Neuron (in vitro differentiated cells): ENCODE results near the gene R3HCC1L.
"Not testable (repeated sequence)": the region's sequence is repeated elsewhere in the genome, so short reads cannot be mapped to it uniquely, and the experiment has no call there.

Experiments
- H2AFZ ChIP-seq: one replicate; pipeline ENCODE4 v1.6.1; 2013; ENCODE audit warnings: low read depth, mild to moderate bottlenecking, inconsistent platforms, low read length, moderate library complexity
- H3K27me3 ChIP-seq: one replicate; pipeline ENCODE4 v1.6.1; 2013; ENCODE audit warnings: low read length; ENCODE audit not compliant: insufficient read depth
- H3K36me3 ChIP-seq: one replicate; pipeline ENCODE4 v1.6.1; 2013; ENCODE audit warnings: low read length; ENCODE audit not compliant: insufficient read depth
- H3K4me1 ChIP-seq: one replicate; pipeline ENCODE4 v1.6.1; 2013; ENCODE audit warnings: low read length; ENCODE audit not compliant: insufficient read depth
- H3K4me3 ChIP-seq: 2 replicates; pipeline ENCODE4 v1.5.1; 2013; ENCODE audit warnings: mild to moderate bottlenecking, low read length, moderate library complexity
- H3K9me3 ChIP-seq: one replicate; pipeline ENCODE4 v1.6.1; 2013; ENCODE audit warnings: low read length

The R3HCC1L gene

DNA sequence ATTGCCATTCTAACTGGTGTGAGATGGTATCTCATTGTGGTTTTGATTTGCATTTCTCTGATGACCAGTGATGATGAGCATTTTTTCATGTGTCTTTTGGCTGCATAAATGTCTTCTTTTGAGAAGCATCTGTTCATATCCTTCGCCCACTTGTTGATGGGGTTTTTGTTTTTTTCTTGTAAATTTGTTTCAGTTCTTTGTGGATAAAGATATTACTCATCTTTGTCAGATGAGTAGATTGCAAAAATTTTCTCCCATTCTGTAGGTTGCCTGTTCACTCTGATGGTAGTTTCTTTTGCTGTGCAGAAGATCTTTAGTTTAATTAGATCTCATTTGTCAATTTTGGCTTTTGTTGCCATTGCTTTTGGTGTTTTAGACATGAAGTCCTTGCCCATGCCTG, 93.8 kb downstream of the R3HCC1L start:
- not testable (repeated sequence) for H3K9me3 ChIP-seq, H2AFZ ChIP-seq, H3K4me3 ChIP-seq, H3K4me1 ChIP-seq, H3K27me3 ChIP-seq, H3K36me3 ChIP-seq

DNA sequence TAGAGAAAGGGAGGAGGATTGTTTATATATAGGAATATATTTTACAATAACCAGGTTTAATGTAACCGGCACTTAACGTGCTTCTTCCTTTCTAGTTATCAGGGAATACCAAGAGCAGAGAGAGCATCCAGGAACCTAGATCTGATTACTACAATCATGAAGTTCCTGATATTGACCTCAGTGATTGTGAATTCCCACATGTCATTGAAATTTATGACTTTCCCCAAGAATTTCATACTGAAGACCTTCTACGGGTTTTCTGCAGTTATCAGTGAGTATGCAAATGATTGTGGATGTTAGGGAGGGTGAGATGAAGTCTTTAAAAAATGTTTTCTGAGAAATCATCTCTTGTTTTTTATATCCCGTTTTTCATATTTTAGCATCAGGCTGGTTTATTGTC, 97.0 kb downstream of the R3HCC1L start:
- Histone ChIP-seq H3K9me3 (peaks cover 2% of the 10 kb centered on the region), H3K36me3 (peaks cover 19% of the 10 kb centered on the region), H3K27me3 (no peaks in the 10 kb centered on the region), H2AFZ (no peak overlapping the region), H3K4me3 (no peak overlapping the region), H3K4me1 (no peaks in the 10 kb centered on the region)

GRCh38 chr10:98235846-98236245, 101.4 kb downstream of the R3HCC1L start:
- no peak overlapping the region for H3K4me3 ChIP-seq
- H3K27me3 ChIP-seq = no peaks in the 10 kb centered on the region
- no peak overlapping the region for H2AFZ ChIP-seq
- no peaks in the 10 kb centered on the region for H3K9me3 ChIP-seq
- no peaks in the 10 kb centered on the region for H3K4me1 ChIP-seq
- peaks cover 34% of the 10 kb centered on the region for H3K36me3 ChIP-seq

GRCh38 chr10:98236862-98237261, 102.4 kb downstream of the R3HCC1L start:
- H3K4me3 ChIP-seq = no peak overlapping the region
- H3K9me3 ChIP-seq = no peaks in the 10 kb centered on the region
- H2AFZ ChIP-seq = no peak overlapping the region
- H3K36me3 ChIP-seq = peaks cover 32% of the 10 kb centered on the region
- H3K27me3 ChIP-seq = no peaks in the 10 kb centered on the region
- no peaks in the 10 kb centered on the region for H3K4me1 ChIP-seq

- H3K4me3 ChIP-seq = no peak overlapping the region
- H3K36me3 ChIP-seq = peaks cover 32% of the 10 kb centered on the region
- H3K27me3 ChIP-seq = no peaks in the 10 kb centered on the region
- H2AFZ ChIP-seq = no peak overlapping the region
- no peaks in the 10 kb centered on the region for H3K9me3 ChIP-seq
- H3K4me1 ChIP-seq = no peaks in the 10 kb centered on the region
These were observed 103.9 kb downstream of the R3HCC1L start for GRCh38 chr10:98238391-98238790.

GRCh38 chr10:98240524-98240923, 106.1 kb downstream of the R3HCC1L start:
- no peak overlapping the region for H3K4me3 ChIP-seq
- H2AFZ ChIP-seq = no peak overlapping the region
- H3K4me1 ChIP-seq = no peaks in the 10 kb centered on the region
- peaks cover 40% of the 10 kb centered on the region for H3K36me3 ChIP-seq
- no peaks in the 10 kb centered on the region for H3K9me3 ChIP-seq
- no peaks in the 10 kb centered on the region for H3K27me3 ChIP-seq

- Histone ChIP-seq H3K4me1 (no peaks in the 10 kb centered on the region), H3K4me3 (no peak overlapping the region), H3K9me3 (no peaks in the 10 kb centered on the region), H3K27me3 (no peaks in the 10 kb centered on the region), H2AFZ (no peak overlapping the region), H3K36me3 (peaks cover 34% of the 10 kb centered on the region)
These were observed 108.4 kb downstream of the R3HCC1L start for GRCh38 chr10:98242823-98243222.

GRCh38 chr10:98244141-98244540, 109.7 kb downstream of the R3HCC1L start:
- no peaks in the 10 kb centered on the region for H3K9me3 ChIP-seq
- H3K4me3 ChIP-seq = no peak overlapping the region
- no peaks in the 10 kb centered on the region for H3K27me3 ChIP-seq
- peaks cover 6% of the 10 kb centered on the region for H3K4me1 ChIP-seq
- peaks cover 28% of the 10 kb centered on the region for H3K36me3 ChIP-seq
- no peak overlapping the region for H2AFZ ChIP-seq

DNA sequence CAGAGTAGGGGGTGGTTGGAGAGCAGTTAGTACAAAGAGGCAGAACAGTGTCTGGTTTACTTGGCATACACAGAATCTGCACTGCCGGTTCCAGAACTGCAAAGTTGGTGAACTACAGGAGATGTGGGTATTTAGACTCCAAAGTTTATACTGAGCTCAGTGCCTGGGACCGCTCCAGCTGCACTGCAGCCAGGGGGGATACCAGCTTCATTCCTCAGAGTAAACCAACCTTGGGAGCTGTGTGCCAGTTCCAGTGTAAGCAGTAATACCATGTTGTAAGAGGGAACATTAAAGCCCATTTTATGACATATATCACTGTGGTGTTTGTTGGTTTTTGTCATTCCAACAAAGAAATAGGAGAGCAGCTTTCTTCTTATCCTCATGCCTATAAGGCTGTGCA, 110.1 kb downstream of the R3HCC1L start:
- Histone ChIP-seq H3K4me3 (no peak overlapping the region), H2AFZ (no peak overlapping the region), H3K27me3 (no peaks in the 10 kb centered on the region), H3K9me3 (no peaks in the 10 kb centered on the region), H3K4me1 (peaks cover 11% of the 10 kb centered on the region), H3K36me3 (peaks cover 28% of the 10 kb centered on the region)

GRCh38 chr10:98246911-98247805, 112.7 kb downstream of the R3HCC1L start:
- peaks cover 11% of the 10 kb centered on the region for H3K4me1 ChIP-seq
- H3K4me3 ChIP-seq = no peak overlapping the region
- H3K36me3 ChIP-seq = peaks cover 26% of the 10 kb centered on the region
- no peak overlapping the region for H2AFZ ChIP-seq
- no peaks in the 10 kb centered on the region for H3K9me3 ChIP-seq
- H3K27me3 ChIP-seq = no peaks in the 10 kb centered on the region

DNA sequence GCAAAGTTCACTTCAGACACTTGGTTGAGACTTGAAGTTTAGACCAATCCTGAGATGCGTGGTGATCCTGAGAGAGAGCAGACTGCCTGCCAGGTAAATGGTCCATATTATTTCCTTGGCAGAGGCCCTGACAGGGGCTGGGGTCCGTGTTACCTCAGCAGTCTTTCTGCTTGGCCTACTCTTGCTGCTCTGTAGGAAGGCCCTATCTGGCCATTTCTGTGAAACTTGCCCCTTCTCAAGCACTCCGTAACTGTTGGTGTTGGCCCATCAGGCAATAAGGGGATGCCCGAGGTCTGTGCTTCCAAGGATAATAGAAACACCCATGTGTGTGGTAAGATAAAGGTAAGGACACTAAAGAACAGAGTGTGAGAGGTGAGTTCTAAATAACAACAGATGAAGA, 113.6 kb downstream of the R3HCC1L start:
- Histone ChIP-seq H2AFZ (no peak overlapping the region), H3K4me3 (no peak overlapping the region), H3K27me3 (no peaks in the 10 kb centered on the region), H3K4me1 (peaks cover 11% of the 10 kb centered on the region), H3K9me3 (no peaks in the 10 kb centered on the region), H3K36me3 (peaks cover 26% of the 10 kb centered on the region)

GRCh38 chr10:98249134-98249533, 114.7 kb downstream of the R3HCC1L start:
- H3K27me3 ChIP-seq = no peaks in the 10 kb centered on the region
- peaks cover 22% of the 10 kb centered on the region for H3K36me3 ChIP-seq
- H3K4me1 ChIP-seq = peaks cover 11% of the 10 kb centered on the region
- no peak overlapping the region for H2AFZ ChIP-seq
- no peaks in the 10 kb centered on the region for H3K9me3 ChIP-seq
- H3K4me3 ChIP-seq = no peak overlapping the region

- Histone ChIP-seq H2AFZ (no peak overlapping the region), H3K4me1 (peaks cover 11% of the 10 kb centered on the region), H3K9me3 (no peaks in the 10 kb centered on the region), H3K36me3 (peaks cover 7% of the 10 kb centered on the region), H3K27me3 (no peaks in the 10 kb centered on the region), H3K4me3 (no peak overlapping the region)
These were observed 116.9 kb downstream of the R3HCC1L start for GRCh38 chr10:98251399-98251798.

DNA sequence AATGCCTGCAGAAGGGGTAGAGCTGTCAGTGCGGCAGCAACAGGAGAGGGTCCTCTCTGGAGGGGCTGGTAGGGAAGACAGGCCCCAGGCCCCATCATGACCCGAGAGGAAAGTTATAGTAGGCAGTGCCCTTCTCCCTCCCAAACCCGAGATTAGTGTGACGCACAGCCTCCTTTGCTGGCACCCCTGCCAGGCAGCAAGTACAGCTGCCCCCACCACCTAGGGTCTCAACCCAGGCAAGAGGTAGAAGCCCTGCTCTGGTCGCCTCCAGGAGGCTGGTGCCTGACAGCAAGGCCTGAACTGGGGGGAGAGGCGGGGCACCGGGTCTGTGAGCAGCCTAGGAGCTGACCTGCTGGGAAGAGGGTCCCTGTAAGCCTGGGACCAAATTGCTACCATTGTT, 118.0 kb downstream of the R3HCC1L start:
- Histone ChIP-seq H2AFZ (no peak overlapping the region), H3K27me3 (no peaks in the 10 kb centered on the region), H3K9me3 (no peaks in the 10 kb centered on the region), H3K4me1 (peaks cover 11% of the 10 kb centered on the region), H3K36me3 (peaks cover 6% of the 10 kb centered on the region), H3K4me3 (no peak overlapping the region)
